Measurements from ENCODE around the gene ZNF444.

Gene ZNF444

DNA sequence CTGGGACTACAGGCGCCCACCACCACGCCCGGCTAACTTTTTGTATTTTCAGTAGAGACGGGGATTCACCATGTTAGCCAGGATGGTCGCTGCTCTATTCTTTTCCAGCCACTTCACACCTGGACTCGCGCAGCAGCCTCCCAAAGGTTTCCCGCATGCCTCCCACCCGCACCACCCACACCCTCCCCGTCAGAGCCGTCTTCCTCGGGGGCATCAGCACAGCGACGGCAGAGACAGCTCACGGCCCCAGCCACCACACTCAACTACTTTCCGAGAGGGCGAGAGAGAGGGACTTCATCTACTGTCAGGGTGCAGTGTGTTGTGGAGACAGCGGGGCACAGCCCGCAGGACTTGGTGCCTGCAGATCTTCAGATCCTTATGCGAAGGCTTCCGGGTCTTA, 25.6 kb upstream of the ZNF444 start:
- Mint-ChIP-seq H3K4me1 (peaks cover 69% of the 10 kb centered on the region), H3K27ac (peak overlapping the region; percentile 68), H3K27me3 (ENCODE audit: low read depth, poor library complexity) (no peaks in the 10 kb centered on the region), H3K9me3 (no peaks in the 10 kb centered on the region), H3K4me3 (no peak overlapping the region), H3K36me3 (ENCODE audit: low read depth) (peaks cover 6% of the 10 kb centered on the region)
- no peak for DNase-seq
- TF ChIP-seq, protein P1, sequence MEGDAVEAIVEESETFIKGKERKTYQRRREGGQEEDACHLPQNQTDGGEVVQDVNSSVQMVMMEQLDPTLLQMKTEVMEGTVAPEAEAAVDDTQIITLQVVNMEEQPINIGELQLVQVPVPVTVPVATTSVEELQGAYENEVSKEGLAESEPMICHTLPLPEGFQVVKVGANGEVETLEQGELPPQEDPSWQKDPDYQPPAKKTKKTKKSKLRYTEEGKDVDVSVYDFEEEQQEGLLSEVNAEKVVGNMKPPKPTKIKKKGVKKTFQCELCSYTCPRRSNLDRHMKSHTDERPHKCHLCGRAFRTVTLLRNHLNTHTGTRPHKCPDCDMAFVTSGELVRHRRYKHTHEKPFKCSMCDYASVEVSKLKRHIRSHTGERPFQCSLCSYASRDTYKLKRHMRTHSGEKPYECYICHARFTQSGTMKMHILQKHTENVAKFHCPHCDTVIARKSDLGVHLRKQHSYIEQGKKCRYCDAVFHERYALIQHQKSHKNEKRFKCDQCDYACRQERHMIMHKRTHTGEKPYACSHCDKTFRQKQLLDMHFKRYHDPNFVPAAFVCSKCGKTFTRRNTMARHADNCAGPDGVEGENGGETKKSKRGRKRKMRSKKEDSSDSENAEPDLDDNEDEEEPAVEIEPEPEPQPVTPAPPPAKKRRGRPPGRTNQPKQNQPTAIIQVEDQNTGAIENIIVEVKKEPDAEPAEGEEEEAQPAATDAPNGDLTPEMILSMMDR (IDR thresholded peaks at IDR 0.05) = no peak

DNA sequence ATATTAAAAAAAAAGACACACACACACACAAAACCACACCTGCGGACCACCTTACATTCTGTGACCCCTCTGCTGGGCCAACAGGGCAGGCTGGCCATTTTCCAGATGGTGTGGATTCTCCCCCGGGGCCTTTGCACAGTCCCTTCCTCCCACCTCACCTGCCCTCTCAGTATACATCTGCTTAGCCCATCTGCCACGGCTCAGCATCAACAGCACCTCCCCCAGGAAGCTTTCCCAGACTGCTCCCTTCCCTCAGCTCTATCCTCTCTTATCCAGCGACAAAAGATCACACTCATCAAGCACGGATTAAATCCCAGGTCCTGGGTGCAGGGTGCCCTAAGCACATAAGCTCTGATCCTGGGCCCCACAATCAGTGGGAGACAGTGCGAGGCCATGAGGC, 24.5 kb upstream of the ZNF444 start:
- Mint-ChIP-seq H3K36me3 (ENCODE audit: low read depth) (peaks cover 6% of the 10 kb centered on the region), H3K27ac (no peak overlapping the region), H3K4me1 (peaks cover 59% of the 10 kb centered on the region), H3K9me3 (no peaks in the 10 kb centered on the region), H3K27me3 (ENCODE audit: low read depth, poor library complexity) (no peaks in the 10 kb centered on the region), H3K4me3 (no peak overlapping the region)
- TF ChIP-seq, protein P1 (IDR thresholded peaks at IDR 0.05) = no peak
- DNase-seq = no peak

DNA sequence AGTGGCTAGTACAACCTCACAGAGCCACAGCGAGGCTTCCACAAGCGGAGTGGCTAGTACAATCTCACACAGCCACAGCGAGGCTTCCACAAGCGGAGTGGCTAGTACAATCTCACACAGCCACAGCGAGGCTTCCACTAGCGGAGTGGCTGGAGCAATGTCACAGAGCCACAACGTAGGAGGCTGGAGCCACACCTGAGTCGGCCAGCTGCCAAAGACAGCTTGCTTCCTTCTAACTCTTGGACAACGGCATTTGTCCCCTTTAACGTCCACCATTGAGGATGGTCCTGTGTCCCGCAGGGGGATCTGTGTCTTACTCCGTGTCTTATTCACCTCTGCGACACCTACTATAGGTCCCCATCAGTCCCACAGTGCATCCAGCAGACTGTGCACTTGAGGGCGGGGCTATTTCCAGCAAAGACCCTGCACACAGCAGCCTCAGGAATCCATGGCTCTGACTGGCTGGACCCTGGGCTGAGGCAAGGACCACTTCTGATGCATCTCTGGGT, 23.7 kb upstream of the ZNF444 start:
- Mint-ChIP-seq H3K9me3 (no peaks in the 10 kb centered on the region), H3K4me1 (peaks cover 56% of the 10 kb centered on the region), H3K36me3 (ENCODE audit: low read depth) (peaks cover 6% of the 10 kb centered on the region), H3K4me3 (no peak overlapping the region), H3K27me3 (ENCODE audit: low read depth, poor library complexity) (peaks cover 5% of the 10 kb centered on the region), H3K27ac (peak overlapping the region; percentile 59)
- TF ChIP-seq, protein P1 (IDR thresholded peaks at IDR 0.05) = no peak
- no peak for DNase-seq

DNA sequence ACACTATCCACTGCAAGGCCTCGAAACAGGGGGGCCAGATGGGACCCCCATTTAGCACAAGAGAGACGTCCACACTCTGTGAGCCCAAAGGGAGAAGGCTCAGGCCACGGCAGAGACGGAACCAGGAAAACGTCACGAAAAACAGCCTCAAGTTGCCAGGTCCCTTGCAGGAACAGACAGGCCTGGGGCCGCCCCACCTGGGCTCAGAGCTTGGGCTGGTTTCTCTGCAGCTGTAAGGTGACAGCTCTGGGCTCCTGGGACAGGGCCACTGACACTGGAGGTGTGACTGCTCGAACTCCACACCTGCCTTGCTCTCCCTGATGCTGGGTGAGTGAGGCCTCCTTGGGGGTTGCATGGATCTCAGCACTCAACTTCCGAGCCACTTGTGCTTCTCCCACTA, 23.2 kb upstream of the ZNF444 start:
- Mint-ChIP-seq H3K4me1 (peaks cover 52% of the 10 kb centered on the region), H3K4me3 (no peak overlapping the region), H3K27me3 (ENCODE audit: low read depth, poor library complexity) (peaks cover 5% of the 10 kb centered on the region), H3K9me3 (no peaks in the 10 kb centered on the region), H3K27ac (peak overlapping the region; percentile 59), H3K36me3 (ENCODE audit: low read depth) (peaks cover 6% of the 10 kb centered on the region)
- TF ChIP-seq, protein P1 (IDR thresholded peaks at IDR 0.05) = no peak
- no peak for DNase-seq

DNA sequence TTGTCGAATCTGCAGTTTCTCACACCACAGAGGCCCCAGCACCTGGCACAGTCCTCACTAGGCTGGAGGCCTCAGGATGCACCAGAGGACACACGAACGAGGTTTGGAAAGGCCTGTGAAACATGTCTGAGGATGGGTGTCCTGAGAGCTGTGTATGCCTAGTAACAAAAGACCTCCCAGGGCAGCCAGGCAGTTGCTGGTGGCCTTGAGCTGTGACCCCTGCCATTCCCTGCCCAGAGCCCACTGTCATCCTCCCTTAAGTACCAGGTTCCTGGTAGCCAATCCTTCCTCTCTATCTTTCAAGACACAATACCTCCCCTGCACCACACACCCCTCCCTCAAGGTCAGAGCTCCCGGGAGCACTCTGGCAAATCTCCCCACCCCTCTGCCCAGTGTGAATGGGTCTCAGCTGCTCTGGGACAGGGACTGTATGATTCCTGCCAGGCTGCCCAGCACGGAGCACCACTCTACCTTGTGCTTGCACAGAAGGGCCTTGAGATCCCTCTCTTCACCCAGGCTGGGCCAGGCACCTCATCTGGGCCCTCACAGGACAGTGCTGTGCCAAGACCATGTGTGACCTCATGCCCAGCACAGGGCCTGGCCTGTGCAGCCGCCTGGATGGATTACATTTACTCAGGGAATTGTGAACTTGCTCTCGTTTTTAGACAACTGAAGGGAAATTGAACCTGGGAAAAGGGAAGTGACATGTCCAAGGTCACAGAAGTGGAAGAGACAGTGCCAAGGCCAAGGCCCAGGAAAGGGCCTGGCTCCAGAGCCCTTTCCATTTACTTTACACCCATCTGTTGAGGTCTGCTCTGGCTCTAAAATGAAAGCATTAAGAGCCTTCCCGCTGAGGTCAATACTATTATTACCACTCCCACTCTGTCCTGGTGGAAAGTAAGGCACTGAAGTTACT, 22.2 kb upstream of the ZNF444 start:
- TF ChIP-seq, protein P1 (IDR thresholded peaks at IDR 0.05) = no peak
- no peaks in the 10 kb centered on the region for H3K9me3 Mint-ChIP-seq
- peak overlapping the region; percentile 84 for H3K27ac Mint-ChIP-seq
- peaks cover 41% of the 10 kb centered on the region for H3K4me1 Mint-ChIP-seq
- peak overlapping the region; percentile 85 for H3K4me3 Mint-ChIP-seq
- DNase-seq = no peak
- H3K36me3 Mint-ChIP-seq (ENCODE audit: low read depth) = peaks cover 6% of the 10 kb centered on the region
- H3K27me3 Mint-ChIP-seq (ENCODE audit: low read depth, poor library complexity) = peaks cover 5% of the 10 kb centered on the region

Measured in nephron progenitor cell (in vitro differentiated cells).